HepG2 (cell line): ENCODE results near the gene GUCY2D. TPM values are rescaled to one million over a fixed set of nuclear protein-coding genes. Genes with fewer than 3 reads are reported as not detected.

Experiments
- ATAC-seq: fragments of 200-7000 bp; cut with Tn5 transposase; 3 replicates; pipeline ENCODE4 v1.9.1; 2020; ENCODE audit warnings: mild to moderate bottlenecking, moderate library complexity
- BruUV-seq: library from RNA; stranded (reverse); fragments of 400-500 nt; replicated peaks from 2 replicates; lab custom pipeline; 2021; lab: Mats Ljungman, UMichigan
- CTCF ChIA-PET: fragments of 300-600 bp; formaldehyde crosslinking; extraction: SDS; loops from one replicate; lab custom pipeline; 2021; ENCODE audit warnings: low total read pairs, inconsistent platforms, low intra/inter-chr PET ratio; lab: Yijun Ruan, JAX
- POLR2A ChIA-PET: fragments of 350-600 bp; sonication (Branson Sonifier 250); formaldehyde crosslinking; loops from one replicate; lab custom pipeline; 2020; ENCODE audit warnings: antibody characterized with exemption, inconsistent platforms; lab: Yijun Ruan, JAX
- DNase-seq: peaks from one replicate; pipeline ENCODE4 v3.0.0-alpha.2; 2015; ENCODE audit warnings: low spot score
- FAIRE-seq: peaks from 3 replicates; lab custom pipeline; 2011; peaks lifted over from hg19 to GRCh38; lab: Jason Lieb, UNC
- H2AFZ ChIP-seq: one replicate; pipeline ENCODE4 v1.6.1; 2011; ENCODE audit warnings: low read length, inconsistent platforms
- H3K27ac ChIP-seq: fragments of 300-600 bp; 3 replicates; pipeline ENCODE4 v1.8.0; 2011; ENCODE audit warnings: mixed run types, mild to moderate bottlenecking, mixed read lengths, low read length, inconsistent platforms; ENCODE audit not compliant: insufficient read depth; ENCODE audit errors: extremely low read length
- H3K27me3 ChIP-seq, 2 experiments: fragments of 200-600 bp in 1 of 2; 2 replicates in 1 of 2; 3 replicates in 1 of 2; pipeline versions ENCODE4 v1.6.0 to v1.8.0; 2011; ENCODE audit warnings: low read length in 2 of 2, mild to moderate bottlenecking in 2 of 2, moderate library complexity in 2 of 2, inconsistent platforms in 1 of 2; ENCODE audit not compliant: insufficient read depth in 2 of 2, control insufficient read depth in 1 of 2
- H3K36me3 ChIP-seq, 2 experiments: fragments of 200-600 bp in 1 of 2; replicated peaks in 1 of 2; 2 replicates in 1 of 2; 3 replicates in 1 of 2; pipeline versions ENCODE4 v1.5.1 to v1.8.0; 2011; ENCODE audit warnings: low read length in 2 of 2, inconsistent platforms in 1 of 2; ENCODE audit not compliant: insufficient read depth in 2 of 2, control insufficient read depth in 1 of 2
- H3K4me1 ChIP-seq: 2 replicates; pipeline ENCODE4 v1.5.1; 2012; ENCODE audit warnings: low read length, inconsistent platforms; ENCODE audit not compliant: insufficient read depth
- H3K4me2 ChIP-seq: 2 replicates; pipeline ENCODE4 v1.6.0; 2011; ENCODE audit warnings: low read depth, low read length, inconsistent platforms
- H3K4me3 ChIP-seq, 3 experiments: fragments of 200-600 bp in 1 of 3; sonication (generic), shearing (Covaris generic) in 1 of 3; replicated peaks in 1 of 3; 2 replicates each; pipeline ENCODE4 v1.5.1; 2011 to 2016; ENCODE audit warnings: low read length in 3 of 3, inconsistent platforms in 2 of 3, low read depth in 2 of 3, mild to moderate bottlenecking in 2 of 3, control low read depth in 1 of 3, mixed read lengths in 1 of 3; ENCODE audit not compliant: insufficient read depth in 1 of 3
- H3K79me2 ChIP-seq: one replicate; pipeline ENCODE4 v1.6.1; 2011; ENCODE audit warnings: low read length, inconsistent platforms; ENCODE audit not compliant: insufficient read depth
- H3K9ac ChIP-seq: 2 replicates; pipeline ENCODE4 v1.6.0; 2011; ENCODE audit warnings: mild to moderate bottlenecking, low read depth, low read length, inconsistent platforms; ENCODE audit not compliant: insufficient read depth
- H3K9me3 ChIP-seq: 2 replicates; pipeline ENCODE4 v1.5.1; 2012; ENCODE audit warnings: mild to moderate bottlenecking, low read length
- H4K20me1 ChIP-seq: 2 replicates; pipeline ENCODE4 v1.6.0; 2011; ENCODE audit warnings: inconsistent platforms, mild to moderate bottlenecking, low read length, moderate library complexity; ENCODE audit not compliant: insufficient read depth
- ARID3A ChIP-seq: IDR thresholded peaks from 2 replicates; pipeline ENCODE4 v1.6.1; 2012; ENCODE audit warnings: low read depth, low read length, improper control_type of control experiment
- ARNT2 ChIP-seq: sonication (generic); formaldehyde crosslinking; IDR thresholded peaks from 2 replicates; pipeline ENCODE4 v1.8.0; 2022; ENCODE audit warnings: mild to moderate bottlenecking, low read depth, missing genetic modification reagents, moderate library complexity
- CSRNP1 ChIP-seq: sonication (generic); formaldehyde crosslinking; IDR thresholded peaks from 2 replicates; pipeline ENCODE4 v1.8.1; 2023; ENCODE audit warnings: mild to moderate bottlenecking, missing genetic modification reagents
- SNAI1 ChIP-seq: sonication (generic); formaldehyde crosslinking; IDR thresholded peaks from 2 replicates; pipeline ENCODE4 v1.5.0; 2020; ENCODE audit warnings: mild to moderate bottlenecking, missing genetic modification reagents, borderline replicate concordance
- ZNF512 ChIP-seq: sonication (generic); formaldehyde crosslinking; IDR thresholded peaks from 2 replicates; pipeline ENCODE4 v1.4.0; 2020; ENCODE audit warnings: mild to moderate bottlenecking, missing genetic modification reagents
- WGBS: methylation state at CpG from one replicate; pipeline ENCODE4 v1.1.6; 2017; ENCODE audit warnings: low lambda C conversion rate; 5-methylcytosine and 5-hydroxymethylcytosine counted together
- in situ Hi-C: cut with HindIII; loops from 2 replicates; pipeline ENCODE4 v1.10.0; 2017; ENCODE audit warnings: low pct_unique_long_range_greater_than_20kb; ENCODE audit not compliant: extremely low pct_ligation_motif_present
- intact Hi-C: fragments of 100-400 bp; cut with micrococcal nuclease; formaldehyde crosslinking; loops from one replicate; pipeline ENCODE4 v1.10.0; 2022; ENCODE audit not compliant: unreplicated experiment
- polyA plus RNA-seq, 8 experiments: library from polyadenylated mRNA; depleted of rRNA in 3 of 8; stranded (reverse) in 7 of 8; unstranded in 1 of 8; fragments of >200 nt; fragmentation: Illumina TruSeq in 4 of 8; extraction: Trizol in 4 of 8; gene quantifications; 2 replicates each; pipeline versions ENCODE4 v1.2.1 to v1.2.3, GENCODE V29; 2011 to 2016; ENCODE audit warnings: low read depth in 4 of 8, missing spikeins in 1 of 8, mixed read lengths in 1 of 8; ENCODE audit not compliant: insufficient read depth in 1 of 8
- total RNA-seq, 5 experiments: library from RNA; depleted of rRNA; stranded (reverse); fragments of >200 nt; fragmentation: Illumina TruSeq; extraction: Trizol; gene quantifications; 2 replicates each; pipeline ENCODE4 v1.2.3, GENCODE V29; 2016; ENCODE audit warnings: low read depth in 1 of 5

The GUCY2D gene
- total and polyA plus RNA-seq, 2 of the 13 experiments (the other 11 are each of a cell fraction or from before 2014, with no cell fraction given), result not detected

- TF ChIP-seq ARID3A, result no peak
Measured at GRCh38 chr17:8002721-8003593, 542 bp downstream of the GUCY2D start (continued).

- H2AFZ ChIP-seq, result no peak overlapping the region
- BruUV-seq, result no TSS peak
- peaks cover 5% of the 10 kb centered on the region for H3K4me1 ChIP-seq
- in situ Hi-C loops, result no loop called here
- no peak overlapping the region for H3K27ac ChIP-seq
- peaks cover 3 to 55% of the 10 kb centered on the region in 2 experiments for H3K27me3 ChIP-seq
- H3K79me2 ChIP-seq, result no peaks in the 10 kb centered on the region
- FAIRE-seq (no peak), ATAC-seq (no peak; the same call in 2 of the 3 replicates), DNase-seq (no peak)
- H3K9ac ChIP-seq, result no peak overlapping the region
- POLR2A ChIA-PET, result no interaction called here
- CTCF ChIA-PET, result no interaction called here
- no peaks in the 10 kb centered on the region for H3K36me3 ChIP-seq
- no peak overlapping the region for H3K4me2 ChIP-seq
- intact Hi-C loops, result no loop called here
- no peak overlapping the region for H3K4me3 ChIP-seq
- no peaks in the 10 kb centered on the region for H3K9me3 ChIP-seq
- H4K20me1 ChIP-seq, result no peaks in the 10 kb centered on the region
- TF ChIP-seq CSRNP1 (CRISPR knock-in tag) (no peak), ZNF512 (CRISPR knock-in tag) (no peak), ARNT2 (CRISPR knock-in tag) (no peak), SNAI1 (CRISPR knock-in tag) (no peak)
- 71% methylated on average over 29 of the region's 44 CpGs for WGBS
Measured at GRCh38 chr17:8003594-8004181, 1.3 kb downstream of the GUCY2D start.
